PC-3 (cell line): ENCODE results near the gene LRBA.

Experiments
- EZH2 ChIP-seq: fragments of 300-600 bp; sonication (generic); IDR thresholded peaks from one replicate; pipeline ENCODE4 v1.6.1; 2017; ENCODE audit warnings: antibody characterized with exemption, mild to moderate bottlenecking, low read length; ENCODE audit not compliant: unreplicated experiment
- EZH2phosphoT487 ChIP-seq: fragments of 300-600 bp; sonication (generic); IDR thresholded peaks from 2 replicates; pipeline ENCODE4 v1.6.1; 2018; ENCODE audit warnings: mild to moderate bottlenecking, antibody characterized with exemption, low read length, borderline replicate concordance
- TF ChIP-seq, protein P1 (sequence below): fragments of 300-600 bp; sonication (generic); conservative IDR thresholded peaks from 2 replicates; pipeline ENCODE4 v1.5.1; 2017; ENCODE audit warnings: antibody characterized with exemption, low read depth, mild to moderate bottlenecking, low read length

DNA sequence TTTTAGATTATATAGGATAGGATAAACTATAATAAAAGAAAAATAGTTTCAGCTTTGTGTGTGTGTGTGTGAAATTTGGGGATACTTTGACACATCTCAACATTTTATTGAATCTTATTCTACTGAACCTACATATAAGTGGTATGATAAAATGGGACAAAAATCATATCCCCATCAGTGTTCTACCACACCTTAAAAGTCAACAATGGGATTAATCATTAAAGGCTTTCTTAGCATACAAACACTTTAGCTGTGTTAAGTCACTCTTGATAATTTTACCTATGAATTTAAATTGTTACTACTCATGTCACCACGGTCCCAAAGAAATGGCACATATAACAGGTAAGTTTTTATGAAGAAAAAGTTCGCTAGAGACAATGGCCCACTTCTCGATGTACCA, 37.7 kb upstream of the LRBA start:
- TF ChIP-seq, protein P1, sequence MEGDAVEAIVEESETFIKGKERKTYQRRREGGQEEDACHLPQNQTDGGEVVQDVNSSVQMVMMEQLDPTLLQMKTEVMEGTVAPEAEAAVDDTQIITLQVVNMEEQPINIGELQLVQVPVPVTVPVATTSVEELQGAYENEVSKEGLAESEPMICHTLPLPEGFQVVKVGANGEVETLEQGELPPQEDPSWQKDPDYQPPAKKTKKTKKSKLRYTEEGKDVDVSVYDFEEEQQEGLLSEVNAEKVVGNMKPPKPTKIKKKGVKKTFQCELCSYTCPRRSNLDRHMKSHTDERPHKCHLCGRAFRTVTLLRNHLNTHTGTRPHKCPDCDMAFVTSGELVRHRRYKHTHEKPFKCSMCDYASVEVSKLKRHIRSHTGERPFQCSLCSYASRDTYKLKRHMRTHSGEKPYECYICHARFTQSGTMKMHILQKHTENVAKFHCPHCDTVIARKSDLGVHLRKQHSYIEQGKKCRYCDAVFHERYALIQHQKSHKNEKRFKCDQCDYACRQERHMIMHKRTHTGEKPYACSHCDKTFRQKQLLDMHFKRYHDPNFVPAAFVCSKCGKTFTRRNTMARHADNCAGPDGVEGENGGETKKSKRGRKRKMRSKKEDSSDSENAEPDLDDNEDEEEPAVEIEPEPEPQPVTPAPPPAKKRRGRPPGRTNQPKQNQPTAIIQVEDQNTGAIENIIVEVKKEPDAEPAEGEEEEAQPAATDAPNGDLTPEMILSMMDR: no peak
- TF ChIP-seq EZH2phosphoT487 (no peak), EZH2 (no peak)
